HL-60/S4 treated with phorbol 12-myristate 13-acetate at 8.2 ng/mL for 4 days and 3 days (cell line): ENCODE measurements around the gene DOHH.

Experiments
- in situ Hi-C: fragments of 300-500 bp; cut with MboI; formaldehyde crosslinking; loops from 2 replicates; pipeline ENCODE4 v1.15.0; 2022; ENCODE audit warnings: low sequenced_read_pairs

Gene DOHH

GRCh38 chr19:3505598-3506383 lies 5.3 kb upstream of the DOHH start, which contains the start of gene FZR1:
Gene FZR1 (plus strand): TSS chr19:3506311. CDS start chr19:3522990, 16,679 bp downstream.
- in situ Hi-C loops = no loop called here

GRCh38 chr19:3504735-3505134 lies 4.3 kb upstream of the DOHH start:
- in situ Hi-C loops = no loop called here

- in situ Hi-C loops = no loop called here
Measured at GRCh38 chr19:3503036-3503572, 2.6 kb upstream of the DOHH start.

GRCh38 chr19:3501780-3502179 lies 1.3 kb upstream of the DOHH start:
- in situ Hi-C loops = no loop called here

- in situ Hi-C loops = no loop called here
Measured at GRCh38 chr19:3499738-3500428, 591 bp downstream of the DOHH start.

- in situ Hi-C loops = no loop called here
Measured at GRCh38 chr19:3497757-3498520, 2.5 kb downstream of the DOHH start.

GRCh38 chr19:3496392-3497273 lies 3.8 kb downstream of the DOHH start:
- in situ Hi-C loops = no loop called here

GRCh38 chr19:3494559-3494958 lies 5.9 kb downstream of the DOHH start:
- in situ Hi-C loops = no loop called here

- in situ Hi-C loops = no loop called here
Measured at GRCh38 chr19:3494051-3494450, 6.4 kb downstream of the DOHH start.

GRCh38 chr19:3493651-3494050 lies 6.8 kb downstream of the DOHH start:
- in situ Hi-C loops = no loop called here

GRCh38 chr19:3492919-3493318 lies 7.6 kb downstream of the DOHH start:
- in situ Hi-C loops = no loop called here

- in situ Hi-C loops = no loop called here
Measured at GRCh38 chr19:3492131-3492839, 8.2 kb downstream of the DOHH start.

GRCh38 chr19:3491396-3492119 lies 8.9 kb downstream of the DOHH start:
- in situ Hi-C loops = no loop called here

- in situ Hi-C loops = loop anchor here (5.0 kb wide), 1 partner anchor 156 kb away; no protein-coding TSS in a partner anchor
Measured at GRCh38 chr19:3483226-3483628, 17.2 kb downstream of the DOHH start, which contains the start of gene SMIM44. Gene SMIM44 (minus strand): TSS chr19:3483441. CDS start chr19:3483403, 38 bp downstream.

GRCh38 chr19:3482507-3483225 lies 17.8 kb downstream of the DOHH start:
- in situ Hi-C loops = loop anchor here (5.0 kb wide), 1 partner anchor 155 kb away; no protein-coding TSS in a partner anchor

- in situ Hi-C loops = loop anchor here (5.0 kb wide), 1 partner anchor 154 kb away; no protein-coding TSS in a partner anchor
Measured at GRCh38 chr19:3481241-3482090, 19.0 kb downstream of the DOHH start.
